NCI-H1048 (cell line): Measurements from ENCODE around the gene IL23R.

ENCODE experiments used
- DNase-seq: peaks from one replicate; lab custom pipeline; 2025; lab: John Stamatoyannopoulos, UW

IL23R gene

DNA sequence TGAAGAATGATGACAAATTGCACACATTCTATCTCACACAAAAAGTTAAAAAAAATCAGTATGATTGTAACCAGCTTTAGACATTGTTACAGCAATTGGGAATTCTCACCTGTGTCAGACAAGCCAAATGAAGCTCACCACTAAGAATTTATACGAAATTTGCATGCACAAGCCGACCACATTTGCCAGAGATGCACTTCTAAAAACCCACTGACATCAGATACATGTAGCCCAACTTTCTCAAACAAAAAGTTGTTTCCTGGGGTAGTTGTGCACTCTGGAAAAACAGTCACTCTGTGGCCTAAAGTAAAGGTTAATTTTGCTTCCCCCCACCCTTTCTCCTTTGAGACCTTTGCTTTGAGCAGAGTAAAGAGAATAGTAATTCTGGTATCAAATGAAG, 73.5 kb downstream of the IL23R start:
- no peak for DNase-seq

DNA sequence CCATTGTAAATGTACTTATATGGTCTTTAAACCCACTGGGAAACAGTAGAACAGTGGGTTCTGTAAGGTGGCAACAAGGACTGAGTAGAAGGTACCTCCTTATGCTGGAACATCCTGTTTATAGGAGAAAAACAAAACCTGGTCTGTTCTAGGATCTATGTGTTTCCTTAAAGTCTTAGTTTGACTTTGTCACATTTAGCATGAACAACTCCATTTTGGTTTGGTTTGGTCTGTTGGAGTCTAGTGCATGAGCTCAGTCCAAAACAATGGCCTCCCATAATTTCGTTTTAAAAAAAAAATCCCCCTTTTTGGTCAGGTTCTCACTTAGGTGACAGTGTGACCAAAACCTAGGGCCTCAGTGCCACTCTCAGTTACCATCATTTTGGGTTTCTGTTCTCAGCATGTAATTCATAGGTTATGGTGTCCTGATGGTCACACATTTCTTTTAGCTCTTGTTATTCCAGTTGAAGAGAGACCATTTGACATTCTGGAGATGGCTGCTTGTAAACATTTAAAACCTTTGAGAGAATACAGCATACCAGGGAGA, 75.0 kb downstream of the IL23R start:
- no peak for DNase-seq

DNA sequence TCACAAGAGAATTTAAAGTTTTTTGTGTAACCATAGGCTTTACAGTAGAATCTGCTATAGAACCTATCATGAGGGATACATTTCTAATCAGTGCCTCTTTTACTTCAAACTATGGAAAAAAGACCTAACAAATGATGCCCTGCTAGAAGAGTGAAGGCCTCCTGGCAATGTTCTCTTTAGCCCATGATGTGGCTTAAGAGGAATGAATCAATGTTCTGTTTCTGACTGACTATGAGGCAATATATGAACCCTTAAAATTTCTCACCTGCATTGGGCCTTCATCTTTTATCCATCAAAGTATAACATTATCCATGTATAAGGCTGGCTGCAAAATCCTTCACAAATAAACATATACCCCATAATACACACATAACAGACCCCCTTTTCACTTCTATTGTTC, 75.8 kb downstream of the IL23R start:
- DNase-seq: no peak

DNA sequence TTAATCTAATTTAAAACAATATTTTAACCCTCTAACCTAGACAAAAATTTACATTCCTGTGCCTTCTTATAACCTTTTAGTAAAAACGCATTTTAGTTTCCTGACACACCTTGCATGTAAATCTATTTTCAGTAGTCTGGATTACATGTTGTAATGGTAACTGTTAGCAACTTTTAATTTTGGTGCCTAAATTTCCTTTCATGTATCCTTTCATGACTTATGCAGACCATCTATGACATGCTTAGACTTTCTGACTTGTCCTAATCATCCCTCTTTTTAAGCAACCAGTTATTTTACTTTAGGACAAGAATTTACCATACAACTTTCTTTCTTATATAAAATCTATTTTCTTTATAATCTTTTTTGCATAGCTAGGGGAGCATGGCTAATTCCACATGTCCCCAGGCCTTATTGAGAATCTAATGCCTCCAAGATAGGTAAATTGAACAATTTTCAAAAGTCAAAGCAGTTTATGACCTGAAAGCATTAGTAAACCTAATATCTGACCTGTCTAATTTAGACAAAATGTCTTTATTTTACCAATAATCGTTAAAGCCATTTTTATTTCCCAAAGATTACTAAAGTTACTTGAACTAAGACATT, 83.9 kb downstream of the IL23R start:
- DNase-seq: no peak

DNA sequence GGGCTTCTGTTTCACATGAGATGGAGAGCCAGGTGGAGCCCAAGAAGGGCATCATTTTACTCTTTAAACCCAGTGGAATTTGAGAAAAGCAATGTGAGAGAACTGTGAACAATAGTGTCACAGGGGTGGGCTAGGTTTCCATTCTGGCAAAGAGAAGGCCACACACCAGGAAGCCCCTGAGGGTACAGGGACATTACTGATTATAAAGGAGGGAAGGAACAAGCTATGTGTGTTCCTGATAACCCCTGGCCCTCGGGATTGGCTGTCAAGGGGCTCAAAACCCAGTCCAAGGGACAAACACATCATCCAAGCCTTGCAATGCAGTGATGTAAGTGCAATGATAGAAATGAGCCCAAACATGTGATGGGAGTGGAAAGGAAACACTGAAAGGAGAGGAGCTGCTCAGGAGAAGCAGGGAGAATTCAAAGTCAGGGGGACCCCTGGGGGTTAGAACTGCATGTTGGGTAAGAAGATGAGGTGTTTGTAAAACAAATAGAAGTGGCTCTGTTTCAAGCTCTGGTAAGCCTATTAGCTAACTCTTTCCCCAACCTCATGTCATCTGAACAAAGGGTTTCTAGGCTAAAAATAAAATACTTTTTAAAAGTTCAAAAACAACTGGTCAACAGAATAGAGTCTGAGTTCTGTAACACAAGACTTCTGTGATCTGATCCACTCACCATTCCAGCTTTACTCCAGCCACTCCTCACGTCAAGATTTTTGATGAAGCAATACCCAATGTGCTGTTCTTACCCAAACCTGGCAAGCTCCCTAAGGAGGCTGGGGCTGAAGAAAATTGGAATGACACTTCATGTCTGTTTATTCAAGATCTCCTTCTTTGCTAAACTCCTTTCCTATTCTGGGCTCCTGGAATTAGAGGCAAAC, 90.3 kb downstream of the IL23R start:
- no peak for DNase-seq

DNA sequence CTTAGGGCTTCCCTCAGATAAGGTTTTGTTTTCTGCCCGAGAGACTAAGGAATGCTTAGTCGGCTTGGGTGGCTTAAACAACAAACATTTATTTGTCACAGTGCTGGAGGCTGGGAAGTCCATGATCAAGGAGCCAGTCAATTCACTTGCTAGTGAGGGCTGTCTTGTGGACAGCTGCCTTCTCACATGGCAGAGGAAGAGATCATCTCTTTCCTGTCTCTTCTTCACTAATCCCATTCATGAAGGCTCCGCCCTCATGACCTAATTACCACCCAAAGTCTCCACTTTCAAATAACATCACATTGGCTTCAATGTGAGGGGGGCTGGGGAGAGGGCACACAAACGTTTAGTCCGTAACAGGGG, 90.9 kb downstream of the IL23R start:
- no peak for DNase-seq

DNA sequence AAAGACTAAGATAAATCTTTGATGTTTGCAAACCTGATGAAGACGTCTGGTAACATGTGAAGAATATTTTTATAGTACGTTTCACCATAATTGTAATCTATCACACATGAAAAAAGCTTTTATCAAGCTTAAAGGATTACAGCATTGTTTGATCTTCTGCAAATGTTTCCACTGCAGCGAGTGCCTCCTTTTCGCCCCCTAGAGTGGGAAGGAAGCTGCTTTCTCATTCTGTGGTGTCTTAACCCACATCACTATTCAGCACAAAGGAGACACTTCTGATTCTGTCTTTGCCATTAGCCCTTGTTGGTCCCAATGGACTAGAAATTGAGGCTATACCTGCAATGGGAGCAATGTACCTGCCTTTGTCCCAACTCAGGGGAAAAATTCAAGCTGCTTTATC, 95.4 kb downstream of the IL23R start:
- no peak for DNase-seq

DNA sequence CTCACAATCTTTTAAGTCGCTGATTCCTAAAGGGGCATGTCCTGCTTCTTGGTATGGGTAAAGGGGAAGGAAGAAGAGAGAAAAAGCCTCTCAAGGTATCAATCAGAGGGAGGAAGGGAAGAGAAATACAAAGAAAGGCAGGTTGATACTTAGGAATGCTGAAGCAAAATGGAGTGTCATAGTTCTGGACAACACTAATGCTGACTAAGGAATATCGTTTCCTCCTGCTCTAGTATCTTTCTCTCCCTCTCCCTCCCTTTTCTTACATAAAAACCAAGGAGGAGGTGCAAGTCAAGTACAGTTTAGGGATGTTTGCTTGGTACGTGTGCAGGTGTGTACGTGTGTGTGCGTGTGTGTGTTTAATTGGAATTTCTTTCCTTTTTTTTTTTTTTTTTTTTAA, 96.5 kb downstream of the IL23R start:
- DNase-seq: no peak

DNA sequence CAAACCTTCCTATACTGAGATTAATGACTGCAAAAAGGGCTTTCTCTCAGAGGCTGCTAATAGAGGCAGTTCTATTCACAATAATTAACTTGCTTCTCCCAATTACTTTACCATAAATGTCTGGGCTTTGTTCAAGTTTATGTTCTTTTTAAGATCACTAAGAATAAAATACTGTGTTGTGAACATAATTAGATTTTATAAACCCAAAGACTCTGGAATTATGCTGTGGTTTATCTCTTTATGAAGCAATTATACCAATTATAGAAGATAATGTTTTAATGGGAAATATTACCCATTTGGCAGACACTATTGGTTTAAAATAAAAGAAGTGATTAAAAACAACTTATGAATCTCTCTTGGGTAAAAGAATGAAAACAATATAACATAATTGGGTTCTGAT, 97.9 kb downstream of the IL23R start:
- no peak for DNase-seq

DNA sequence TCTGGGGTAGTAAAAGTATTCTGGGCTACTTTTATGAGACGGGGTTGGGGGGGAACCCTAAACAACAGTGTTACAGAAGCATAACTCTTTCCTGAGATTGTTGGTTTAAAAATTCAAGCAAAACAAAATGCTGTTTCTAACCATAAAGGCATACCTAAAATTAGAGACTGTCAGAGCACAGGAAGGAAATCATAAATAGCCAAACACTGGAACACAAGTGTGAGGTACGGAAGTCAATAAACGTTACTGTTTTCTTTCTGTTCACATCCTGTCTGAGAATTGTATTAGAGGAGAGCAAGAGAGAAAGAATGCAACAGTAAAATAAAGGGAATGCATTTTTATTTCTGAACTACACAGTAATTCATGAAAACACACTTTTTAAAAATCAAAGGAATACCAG, 98.6 kb downstream of the IL23R start:
- DNase-seq: no peak

DNA sequence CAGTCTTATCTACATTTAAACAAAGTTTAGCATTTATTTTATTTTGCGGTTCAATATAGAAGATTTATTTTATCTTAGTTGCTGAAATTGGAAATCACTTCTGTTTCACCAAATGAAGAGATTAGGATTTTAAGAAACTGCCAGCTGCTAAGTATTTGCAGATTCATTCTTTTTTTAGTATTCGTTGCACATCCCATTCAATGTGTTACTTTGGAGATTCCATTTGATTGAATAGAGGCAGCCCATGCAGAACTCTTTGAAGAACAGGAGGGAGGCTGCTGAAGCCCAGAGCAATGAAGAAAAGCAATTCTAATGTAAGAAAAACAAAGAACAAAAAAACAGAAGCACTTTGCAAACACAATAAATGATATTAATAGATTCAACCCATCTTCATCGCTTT, 102.8 kb downstream of the IL23R start:
- DNase-seq: no peak

DNA sequence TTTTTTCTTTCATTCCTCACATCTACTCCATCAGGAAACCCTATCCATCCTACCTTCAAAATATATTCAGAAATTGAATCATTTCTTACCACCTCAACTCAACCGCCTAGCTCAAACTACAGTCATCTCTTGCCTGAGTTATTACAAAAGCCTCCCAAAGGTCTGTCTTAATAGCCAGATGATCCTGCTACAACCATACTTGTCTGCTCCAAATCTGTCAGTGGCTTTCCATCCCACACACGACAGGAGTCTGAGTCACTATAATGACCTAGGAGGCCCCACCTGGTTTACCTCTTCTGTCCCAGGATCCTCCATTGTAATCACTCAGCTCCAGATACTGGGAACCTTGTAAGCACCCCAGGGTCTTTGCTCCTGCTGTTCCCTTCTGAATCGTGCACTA, 104.3 kb downstream of the IL23R start:
- no peak for DNase-seq

DNA sequence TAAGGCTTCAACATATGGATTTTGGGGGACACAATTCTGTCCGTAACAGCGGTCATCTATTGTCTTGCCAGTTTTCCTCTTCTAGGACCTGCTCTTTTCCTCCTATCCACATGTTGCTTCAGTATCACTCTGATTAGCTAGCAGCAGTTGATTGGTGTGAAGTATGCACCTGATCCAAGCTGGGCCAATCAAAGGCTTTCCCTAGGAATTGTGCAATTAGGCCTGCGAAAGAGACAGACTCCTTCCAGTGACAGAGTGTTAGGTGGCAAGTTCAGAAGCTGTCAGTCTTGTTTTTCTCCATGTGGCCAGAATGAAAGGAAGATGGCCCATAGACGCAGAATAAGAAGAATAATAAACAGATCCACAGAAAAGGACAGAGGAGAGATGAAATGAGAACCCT, 107.3 kb downstream of the IL23R start:
- no peak for DNase-seq

DNA sequence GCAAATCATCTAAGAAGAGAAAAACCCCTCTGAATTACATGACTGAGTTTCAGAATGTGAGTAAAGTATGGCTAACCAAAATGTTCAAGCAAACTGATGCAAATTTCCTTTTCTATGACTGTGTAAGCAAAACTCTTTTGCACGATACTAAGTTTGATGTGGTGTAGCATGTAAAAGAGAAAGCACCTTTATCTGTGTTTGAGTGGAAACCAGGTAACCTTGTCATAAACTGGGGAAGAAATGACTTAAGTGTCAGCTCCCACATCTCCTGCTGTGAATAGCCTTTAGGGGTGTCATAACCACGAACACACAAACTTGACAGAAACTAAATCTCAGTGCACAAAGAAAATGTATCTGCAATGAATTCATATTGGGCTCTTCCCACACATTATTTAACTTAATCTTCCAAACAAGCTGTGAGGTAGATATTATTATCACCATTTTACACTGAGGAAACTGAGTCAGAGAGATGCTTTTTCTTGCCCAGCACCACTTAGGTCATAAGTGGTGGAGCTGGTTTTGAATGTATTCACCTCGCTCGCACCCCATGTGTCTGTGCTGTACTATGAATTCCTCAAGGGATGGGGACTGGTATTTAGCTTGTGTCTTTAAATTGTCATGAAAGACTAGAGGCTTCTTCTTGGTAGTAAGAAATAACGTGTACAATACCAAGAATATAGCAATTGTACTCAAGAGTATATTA, 108.5 kb downstream of the IL23R start:
- DNase-seq: no peak

DNA sequence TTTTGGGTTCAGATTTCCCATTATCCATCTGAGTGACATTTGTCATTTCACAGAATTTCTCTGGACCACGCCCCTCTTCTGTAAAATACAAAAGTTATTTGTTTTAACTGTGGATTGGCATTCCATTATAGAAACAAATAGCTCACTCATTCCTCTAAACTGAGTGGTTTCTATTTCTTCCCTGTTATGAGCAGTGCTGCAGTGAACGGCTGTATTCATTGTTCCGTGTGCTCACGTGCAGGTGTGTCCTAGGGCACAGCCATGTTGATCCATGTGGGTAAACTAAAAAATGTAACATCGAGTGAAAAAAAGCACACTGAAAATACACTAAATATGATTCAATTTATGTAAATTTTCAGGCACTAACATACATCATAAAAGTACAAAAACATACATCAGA, 114.4 kb downstream of the IL23R start:
- DNase-seq: no peak

DNA sequence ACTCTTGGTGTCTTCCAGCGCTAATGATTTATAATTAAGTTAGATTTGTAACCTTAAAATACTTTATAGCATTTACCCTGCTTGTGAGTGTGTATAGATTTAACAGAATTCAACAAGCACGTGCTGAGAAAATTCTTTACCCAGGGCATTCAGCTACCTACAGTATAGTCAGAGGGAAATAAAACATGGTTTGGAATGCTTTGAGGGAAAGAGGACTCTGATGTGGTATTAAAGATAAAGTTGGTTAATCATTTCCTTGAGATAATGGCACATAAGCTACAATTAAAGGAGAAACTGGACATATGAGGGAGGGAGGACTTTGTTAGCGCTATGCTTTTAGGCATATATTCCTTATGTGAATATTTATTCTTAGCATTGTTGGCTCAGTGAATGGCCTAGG, 115.0 kb downstream of the IL23R start:
- DNase-seq: no peak

DNA sequence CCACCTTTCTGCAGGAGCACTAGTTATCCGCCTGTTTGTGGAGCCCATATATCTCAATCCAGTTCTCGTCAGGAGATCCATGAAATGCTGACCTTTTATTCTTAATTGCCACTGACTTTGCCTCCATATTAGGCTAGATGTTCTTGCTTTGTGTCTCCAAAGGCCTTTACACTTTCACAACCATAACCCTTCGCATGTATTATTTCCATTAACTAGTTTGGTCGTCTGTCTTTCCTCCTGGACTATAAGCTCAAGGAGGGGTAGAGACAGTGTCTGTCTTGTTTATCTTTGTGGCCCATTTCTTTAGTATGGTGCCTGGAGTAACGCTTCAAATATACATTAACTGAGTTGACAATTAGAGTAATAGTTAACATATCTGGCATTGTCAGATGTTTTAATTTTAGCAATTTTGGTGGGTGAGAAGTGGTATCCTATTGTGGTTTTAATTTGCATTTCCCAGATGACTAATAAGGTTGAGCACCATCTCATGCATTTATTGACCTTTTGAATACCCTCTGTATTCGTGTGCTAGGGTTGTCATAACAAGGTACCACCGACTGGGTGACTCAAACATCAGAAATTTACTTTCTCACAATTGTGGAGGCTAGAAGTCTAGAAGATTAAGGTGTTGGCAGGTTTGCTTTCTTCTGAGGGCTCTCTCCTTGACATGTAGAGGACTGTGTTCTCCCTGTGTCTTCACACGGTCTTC, 119.7 kb downstream of the IL23R start:
- no peak for DNase-seq

DNA sequence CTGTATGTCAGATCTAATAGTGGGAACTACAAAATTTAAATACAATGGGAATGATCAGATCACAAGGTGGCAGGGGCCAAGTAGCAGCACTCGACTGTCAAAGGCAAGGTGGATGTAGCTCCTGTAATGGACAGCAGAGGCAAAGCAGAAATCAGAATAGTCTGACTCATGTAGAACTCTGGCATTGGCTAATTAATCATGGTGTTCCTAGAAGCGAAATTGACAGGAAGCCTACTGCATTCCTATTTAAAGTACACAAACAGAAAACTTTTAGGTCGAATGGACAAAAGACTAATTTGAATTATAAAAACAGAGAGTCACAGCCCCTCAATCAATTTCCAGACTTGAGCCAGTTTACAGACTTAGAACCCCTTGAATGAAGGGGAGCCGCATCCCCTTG, 124.0 kb downstream of the IL23R start:
- DNase-seq: no peak

DNA sequence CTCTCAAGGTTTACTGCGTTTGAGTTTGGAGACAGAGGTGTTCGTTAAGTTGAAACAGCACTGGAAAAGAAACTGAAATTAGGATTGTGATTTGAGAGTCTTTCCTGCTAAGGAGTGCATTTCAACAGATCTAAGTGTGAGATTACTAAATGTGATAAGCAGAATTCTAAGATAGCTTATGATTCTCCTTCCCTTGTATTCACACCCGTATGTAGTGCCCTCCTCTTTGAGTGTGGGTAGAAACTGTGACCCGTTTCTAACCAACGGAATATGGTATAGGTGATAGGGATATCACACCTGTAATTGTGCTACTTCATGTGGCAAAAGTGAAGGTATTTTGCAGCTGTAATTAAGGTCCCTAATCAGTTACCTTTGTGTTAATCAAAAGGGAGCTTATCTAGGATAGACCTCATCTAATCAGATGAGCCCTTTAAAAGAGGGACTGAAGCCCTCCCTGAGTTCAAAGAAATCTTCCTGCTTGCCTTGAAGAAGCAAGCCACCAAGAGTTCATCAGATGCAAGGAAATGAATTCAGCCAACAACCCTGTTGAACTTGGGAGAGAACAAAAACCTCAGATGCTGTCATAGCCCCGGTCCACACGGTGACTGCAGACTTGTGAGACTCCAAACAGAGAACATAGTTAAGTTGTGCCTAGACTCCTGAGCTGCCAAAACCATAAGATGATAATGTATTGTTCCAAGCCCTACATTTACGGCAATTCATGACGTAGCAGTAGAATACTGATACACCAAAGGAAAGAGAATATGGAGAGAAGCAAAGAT, 128.8 kb downstream of the IL23R start:
- no peak for DNase-seq

DNA sequence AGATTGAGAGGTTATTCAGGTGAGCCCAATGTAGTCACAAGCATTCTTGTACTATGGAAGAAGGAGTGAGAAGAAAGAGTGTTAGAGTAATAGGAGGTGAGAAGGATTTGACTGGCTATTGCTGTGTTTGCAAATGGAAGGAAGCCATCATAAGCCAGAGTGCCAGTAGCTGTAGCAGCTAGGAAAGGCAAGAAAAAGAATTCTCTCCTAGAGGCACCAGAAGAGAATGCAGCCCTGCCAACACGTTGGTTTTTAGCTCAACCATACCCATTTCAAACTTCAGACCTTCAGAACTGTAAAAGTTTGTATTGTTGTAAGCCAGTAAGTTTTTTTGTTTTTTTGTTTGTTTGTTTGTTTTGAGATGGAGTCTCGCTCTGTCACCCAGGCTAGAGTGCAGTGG, 132.5 kb downstream of the IL23R start:
- no peak for DNase-seq

DNA sequence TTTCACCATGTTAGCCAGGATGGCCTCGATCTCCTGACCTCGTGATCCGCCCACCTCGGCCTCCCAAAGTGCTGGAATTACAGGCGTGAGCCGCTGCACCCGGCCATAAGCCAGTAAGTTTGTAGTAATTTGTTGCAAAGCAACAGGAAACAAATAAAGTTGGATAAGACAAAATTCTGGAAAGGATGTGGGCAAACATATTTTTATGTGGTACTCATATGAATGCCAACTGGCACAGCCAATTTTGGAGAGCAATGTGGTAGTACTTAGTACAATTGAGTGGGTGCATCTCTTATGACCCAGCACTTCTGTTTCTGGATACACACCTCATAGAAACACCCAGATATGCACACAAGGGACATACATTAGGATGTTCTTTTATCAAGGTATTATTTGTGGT, 133.0 kb downstream of the IL23R start:
- DNase-seq: no peak

DNA sequence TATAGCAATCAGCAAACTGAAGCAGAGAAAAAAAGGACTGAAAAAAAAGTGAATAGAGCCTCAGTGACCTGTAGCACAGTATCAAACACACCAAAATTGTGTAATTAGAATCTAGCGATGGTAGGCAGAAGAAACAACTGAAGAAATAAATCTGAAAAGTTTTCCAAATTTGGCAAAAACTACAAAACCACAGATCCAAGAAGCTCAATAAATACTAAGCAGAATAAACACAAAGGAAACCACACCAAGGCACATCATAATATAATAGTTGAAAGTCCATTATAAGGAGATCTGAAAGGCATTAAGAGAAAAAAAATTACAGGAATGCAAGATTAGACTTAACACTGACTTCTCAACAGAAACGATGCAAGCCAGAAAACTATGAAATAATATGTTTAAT, 134.3 kb downstream of the IL23R start:
- DNase-seq: no peak
